Lower leg skin (tissue), 4 donors: ENCODE measurements around the gene EIF6. TPM values are rescaled to one million over a fixed set of nuclear protein-coding genes. Genes with fewer than 3 reads are reported as not detected.

Experiments used
- DNase-seq, 2 donors: peaks; one replicate each; pipeline ENCODE4 v3.0.0-alpha.2; 2019; ENCODE audit warnings: low spot score in 2 of 2
- H3K4me3 ChIP-seq: fragments of 200-600 bp; sonication (generic); 2 replicates; pipeline ENCODE4 v1.5.1; 2017; ENCODE audit warnings: mild to moderate bottlenecking, low read depth; ENCODE audit not compliant: poor library complexity, severe bottlenecking
- CTCF ChIP-seq, 3 donors: fragments of 450-650 bp; IDR thresholded peaks; one replicate each; pipeline ENCODE4 v1.5.1; 2016; ENCODE audit warnings: antibody characterized with exemption in 3 of 3, mild to moderate bottlenecking in 3 of 3, moderate library complexity in 2 of 3
- POLR2A ChIP-seq, 2 donors: fragments of 450-650 bp; IDR thresholded peaks; one replicate each; pipeline ENCODE4 v1.6.1; 2016 to 2017; ENCODE audit warnings: antibody characterized with exemption in 2 of 2, mild to moderate bottlenecking in 1 of 2, moderate library complexity in 1 of 2
- WGBS, 2 donors: methylation state at CpG; one replicate each; pipeline ENCODE4 v1.1.5; 2018; 5-methylcytosine and 5-hydroxymethylcytosine counted together
- intact Hi-C: fragments of 100-400 bp; cut with DNase I; formaldehyde crosslinking; loops from one replicate; pipeline ENCODE4 v1.15.0; 2023; ENCODE audit warnings: low total_unique reads
- total RNA-seq, 4 donors: library from RNA; depleted of rRNA; stranded (reverse); fragments of >200 nt; gene quantifications; one replicate each; pipeline ENCODE4 v1.1.0, GENCODE V29; 2016

EIF6 gene
- total RNA-seq, 4 donors from 2014 or later, result 148 to 240 (median 177) TPM

- intact Hi-C loops, result no loop called here
- WGBS, 2 donors, result 65 to 75% methylated on average over 7 of the region's 7 CpGs
- no peak for DNase-seq
- TF ChIP-seq CTCF (IDR thresholded peaks at IDR 0.05) (no peak), POLR2A (IDR thresholded peaks at IDR 0.05) (no peak)
- H3K4me3 ChIP-seq, result no peak overlapping the region
Measured at GRCh38 chr20:35279533-35280174, 4.9 kb downstream of the EIF6 start.

GRCh38 chr20:35279040-35279439, 5.5 kb downstream of the EIF6 start:
- DNase-seq, result no peak
- 67 to 69% methylated on average over 5 of the region's 5 CpGs for WGBS, 2 donors
- no peak overlapping the region for H3K4me3 ChIP-seq
- intact Hi-C loops, result no loop called here
- no peak for TF ChIP-seq POLR2A (IDR thresholded peaks at IDR 0.05)
- no peak for TF ChIP-seq CTCF (IDR thresholded peaks at IDR 0.05)

GRCh38 chr20:35277531-35278395, 6.8 kb downstream of the EIF6 start, which contains the start of gene MMP24OS:
Gene MMP24OS, minus strand, starts transcription at chr20:35278122. Its CDS starts 193 bp downstream, at chr20:35277929.
- no peak for TF ChIP-seq CTCF (IDR thresholded peaks at IDR 0.05)
- TF ChIP-seq POLR2A (IDR thresholded peaks at IDR 0.05), result peak in 1 of 2 donors; percentile 54
- 1% methylated on average over 26 to 49 of the region's 76 CpGs for WGBS, 2 donors
- intact Hi-C loops, result no loop called here
- DNase-seq, result peak; percentile 86 to 97
- H3K4me3 ChIP-seq, result peak within 1 kb of the TSS; percentile 51

GRCh38 chr20:35277127-35277526, 7.4 kb downstream of the EIF6 start:
- intact Hi-C loops, result no loop called here
- DNase-seq, result no peak
- TF ChIP-seq POLR2A (IDR thresholded peaks at IDR 0.05) (no peak), CTCF (IDR thresholded peaks at IDR 0.05) (no peak)
- WGBS, 2 donors, result 10 to 14% methylated on average over 9 to 10 of the region's 10 CpGs
- H3K4me3 ChIP-seq, result peak overlapping the region; percentile 51

- no peak for DNase-seq
- WGBS, 2 donors, result 87 to 95% methylated on average over 5 to 6 of the region's 6 CpGs
- no peak overlapping the region for H3K4me3 ChIP-seq
- intact Hi-C loops, result no loop called here
- TF ChIP-seq CTCF (IDR thresholded peaks at IDR 0.05), result no peak
- TF ChIP-seq POLR2A (IDR thresholded peaks at IDR 0.05), result no peak
Measured at GRCh38 chr20:35276408-35276807, 8.2 kb downstream of the EIF6 start.
